ENCODE results near the gene CCNT1.
"Not testable (repeated sequence)": the region's sequence is repeated elsewhere in the genome, so short reads cannot be mapped to it uniquely, and the experiment has no call there.

The CCNT1 gene

GRCh38 chr12:48716493-48717251 is at the start of gene CCNT1:
Gene CCNT1 (minus strand): TSS chr12:48716707. CDS start chr12:48716675, 32 bp downstream.
- no peaks in the 10 kb centered on the region for H3K9me3 ChIP-seq (ENCODE audit: control insufficient read depth, low read length)
- H3K27me3 ChIP-seq (ENCODE audit: control insufficient read depth, insufficient read depth, low read length), result no peaks in the 10 kb centered on the region

GRCh38 chr12:48765753-48766162 is 49.3 kb upstream of the CCNT1 start:
- Histone ChIP-seq H3K4me1 (ENCODE audit: control insufficient read depth, insufficient read depth, low read length) (peaks cover 9% of the 10 kb centered on the region), H3K9ac (ENCODE audit: low read length) (no peak overlapping the region), H3K36me3 (ENCODE audit: control insufficient read depth, insufficient read depth, low read length) (no peaks in the 10 kb centered on the region), H3K9me3 (ENCODE audit: control insufficient read depth, low read length) (no peaks in the 10 kb centered on the region), H3K27me3 (ENCODE audit: control insufficient read depth, insufficient read depth, low read length) (no peaks in the 10 kb centered on the region), H3K4me3 (ENCODE audit: low read length) (no peak overlapping the region)

More at GRCh38 chr12:48716493-48717251, at the start of gene CCNT1:
- Histone ChIP-seq H3K9ac (ENCODE audit: low read length) (peak within 1 kb of the TSS; percentile 93), H3K4me1 (ENCODE audit: control insufficient read depth, insufficient read depth, low read length) (peaks cover 25% of the 10 kb centered on the region), H3K36me3 (ENCODE audit: control insufficient read depth, insufficient read depth, low read length) (no peaks in the 10 kb centered on the region), H3K4me3 (ENCODE audit: low read length) (peak within 1 kb of the TSS; percentile 56)

DNA sequence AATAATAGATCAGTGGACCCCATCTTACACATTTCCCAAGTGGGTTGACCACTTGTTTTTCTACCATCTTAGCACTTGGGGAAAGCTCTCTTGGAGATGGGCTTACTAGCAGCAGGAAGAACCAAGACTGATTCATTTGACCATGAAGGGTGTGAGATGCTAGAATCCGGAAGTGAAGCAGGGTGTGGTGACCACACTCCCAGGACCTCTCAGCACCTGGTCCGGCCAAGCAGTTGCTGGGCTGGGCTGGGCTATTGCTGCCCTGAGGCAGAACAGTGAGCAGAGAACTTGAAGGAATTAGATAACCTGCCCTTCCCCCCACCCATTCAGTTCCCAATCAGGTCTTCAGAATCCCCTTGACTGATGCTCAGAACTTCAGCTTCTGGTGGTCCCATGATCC is 48.0 kb upstream of the CCNT1 start:
- Histone ChIP-seq H3K36me3 (ENCODE audit: control insufficient read depth, insufficient read depth, low read length) (no peaks in the 10 kb centered on the region), H3K4me3 (ENCODE audit: low read length) (no peak overlapping the region), H3K9me3 (ENCODE audit: control insufficient read depth, low read length) (no peaks in the 10 kb centered on the region), H3K9ac (ENCODE audit: low read length) (no peak overlapping the region), H3K4me1 (ENCODE audit: control insufficient read depth, insufficient read depth, low read length) (peaks cover 9% of the 10 kb centered on the region), H3K27me3 (ENCODE audit: control insufficient read depth, insufficient read depth, low read length) (no peaks in the 10 kb centered on the region)

GRCh38 chr12:48758737-48759136 is 42.2 kb upstream of the CCNT1 start:
- H3K9ac ChIP-seq (ENCODE audit: low read length), result no peak overlapping the region
- H3K9me3 ChIP-seq (ENCODE audit: control insufficient read depth, low read length), result no peaks in the 10 kb centered on the region
- no peak overlapping the region for H3K4me3 ChIP-seq (ENCODE audit: low read length)
- no peaks in the 10 kb centered on the region for H3K27me3 ChIP-seq (ENCODE audit: control insufficient read depth, insufficient read depth, low read length)
- peaks cover 8% of the 10 kb centered on the region for H3K4me1 ChIP-seq (ENCODE audit: control insufficient read depth, insufficient read depth, low read length)
- H3K36me3 ChIP-seq (ENCODE audit: control insufficient read depth, insufficient read depth, low read length), result no peaks in the 10 kb centered on the region

DNA sequence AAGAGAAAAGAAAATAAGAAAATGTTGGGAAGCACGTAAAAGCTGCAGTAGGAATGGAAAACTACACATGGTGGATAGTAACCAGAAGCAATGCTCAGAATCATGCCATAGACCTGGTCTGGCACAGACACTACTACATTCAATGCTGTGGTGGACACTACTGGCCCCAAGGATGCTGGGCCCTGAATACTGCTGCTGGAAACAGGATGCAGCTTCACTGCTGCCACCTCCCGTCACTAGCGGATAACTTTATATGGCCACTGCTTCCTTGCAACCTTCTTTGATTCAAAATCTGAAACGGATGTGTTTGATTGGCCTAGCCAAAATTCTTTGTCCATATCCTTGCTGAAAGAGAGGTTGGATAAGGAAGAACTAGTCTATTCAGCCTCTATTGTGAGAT is 41.7 kb upstream of the CCNT1 start:
- no peak overlapping the region for H3K4me3 ChIP-seq (ENCODE audit: low read length)
- peaks cover 8% of the 10 kb centered on the region for H3K4me1 ChIP-seq (ENCODE audit: control insufficient read depth, insufficient read depth, low read length)
- H3K9ac ChIP-seq (ENCODE audit: low read length), result no peak overlapping the region
- H3K27me3 ChIP-seq (ENCODE audit: control insufficient read depth, insufficient read depth, low read length), result no peaks in the 10 kb centered on the region
- H3K9me3 ChIP-seq (ENCODE audit: control insufficient read depth, low read length), result no peaks in the 10 kb centered on the region
- H3K36me3 ChIP-seq (ENCODE audit: control insufficient read depth, insufficient read depth, low read length), result no peaks in the 10 kb centered on the region

GRCh38 chr12:48750769-48751356 is 34.4 kb upstream of the CCNT1 start:
- peaks cover 10% of the 10 kb centered on the region for H3K4me1 ChIP-seq (ENCODE audit: control insufficient read depth, insufficient read depth, low read length)

DNA sequence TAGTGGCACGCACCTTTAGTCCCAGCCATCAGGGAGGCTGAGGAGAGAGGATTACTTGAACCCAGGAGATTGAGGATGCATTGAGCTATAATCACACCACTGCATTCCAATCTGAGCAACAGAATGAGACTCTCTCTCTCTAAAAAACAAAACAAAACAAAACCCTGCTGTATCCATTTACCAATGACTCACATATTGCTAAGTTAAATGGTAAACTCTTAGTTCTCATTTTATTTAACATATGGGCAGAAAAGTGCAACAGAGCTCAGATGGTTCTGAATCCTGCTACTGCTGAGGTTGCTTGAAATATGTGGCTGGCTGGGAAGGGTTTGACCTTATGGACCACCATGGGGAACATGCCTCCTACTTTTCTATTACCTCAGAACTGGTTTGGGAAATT is 33.7 kb upstream of the CCNT1 start:
- no peaks in the 10 kb centered on the region for H3K27me3 ChIP-seq (ENCODE audit: control insufficient read depth, insufficient read depth, low read length)
- peaks cover 10% of the 10 kb centered on the region for H3K4me1 ChIP-seq (ENCODE audit: control insufficient read depth, insufficient read depth, low read length)
- no peak overlapping the region for H3K9ac ChIP-seq (ENCODE audit: low read length)
- H3K9me3 ChIP-seq (ENCODE audit: control insufficient read depth, low read length), result no peaks in the 10 kb centered on the region
- H3K4me3 ChIP-seq (ENCODE audit: low read length), result no peak overlapping the region
- no peaks in the 10 kb centered on the region for H3K36me3 ChIP-seq (ENCODE audit: control insufficient read depth, insufficient read depth, low read length)

More at GRCh38 chr12:48750769-48751356, 34.4 kb upstream of the CCNT1 start:
- Histone ChIP-seq H3K36me3 (ENCODE audit: control insufficient read depth, insufficient read depth, low read length) (no peaks in the 10 kb centered on the region), H3K9ac (ENCODE audit: low read length) (no peak overlapping the region), H3K9me3 (ENCODE audit: control insufficient read depth, low read length) (no peaks in the 10 kb centered on the region), H3K4me3 (ENCODE audit: low read length) (no peak overlapping the region), H3K27me3 (ENCODE audit: control insufficient read depth, insufficient read depth, low read length) (no peaks in the 10 kb centered on the region)

- no peaks in the 10 kb centered on the region for H3K9me3 ChIP-seq (ENCODE audit: control insufficient read depth, low read length)
- H3K9ac ChIP-seq (ENCODE audit: low read length), result no peak overlapping the region
- H3K4me1 ChIP-seq (ENCODE audit: control insufficient read depth, insufficient read depth, low read length), result no peaks in the 10 kb centered on the region
- H3K27me3 ChIP-seq (ENCODE audit: control insufficient read depth, insufficient read depth, low read length), result peaks cover 2% of the 10 kb centered on the region
- H3K36me3 ChIP-seq (ENCODE audit: control insufficient read depth, insufficient read depth, low read length), result no peaks in the 10 kb centered on the region
- no peak overlapping the region for H3K4me3 ChIP-seq (ENCODE audit: low read length)
Observed at GRCh38 chr12:48744251-48745008, 27.9 kb upstream of the CCNT1 start.

DNA sequence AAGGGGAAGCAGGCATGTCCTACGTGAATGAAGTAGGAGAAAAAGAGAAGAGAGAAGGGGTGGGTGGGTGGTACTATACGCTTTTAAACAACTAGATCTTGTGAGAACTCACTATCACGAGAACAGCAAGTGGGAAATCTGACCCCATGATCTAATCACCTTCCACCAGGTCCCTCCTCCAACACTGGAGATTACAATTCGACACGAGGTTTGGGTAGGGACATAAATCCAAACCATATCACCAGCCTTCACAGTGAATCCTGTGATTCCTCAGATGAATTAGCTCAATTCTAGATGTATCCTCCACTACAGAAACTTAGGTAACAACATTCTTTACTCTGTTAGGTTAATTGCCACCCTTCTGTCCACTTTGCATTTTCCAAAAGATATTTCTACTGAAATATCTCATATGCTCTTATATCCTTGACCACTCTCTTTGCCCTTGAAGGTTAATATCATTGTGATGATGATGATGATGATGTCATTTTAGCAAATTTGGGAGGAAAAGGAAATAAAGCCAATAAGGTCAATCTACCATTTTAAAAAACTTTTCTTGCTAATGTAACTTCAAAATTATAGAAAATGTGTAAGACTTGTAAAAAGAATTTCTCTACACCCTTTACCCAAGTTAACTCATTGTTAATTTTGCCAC is 23.2 kb upstream of the CCNT1 start:
- peaks cover 2% of the 10 kb centered on the region for H3K27me3 ChIP-seq (ENCODE audit: control insufficient read depth, insufficient read depth, low read length)
- H3K36me3 ChIP-seq (ENCODE audit: control insufficient read depth, insufficient read depth, low read length), result no peaks in the 10 kb centered on the region
- H3K9ac ChIP-seq (ENCODE audit: low read length), result no peak overlapping the region
- no peaks in the 10 kb centered on the region for H3K9me3 ChIP-seq (ENCODE audit: control insufficient read depth, low read length)
- no peaks in the 10 kb centered on the region for H3K4me1 ChIP-seq (ENCODE audit: control insufficient read depth, insufficient read depth, low read length)
- H3K4me3 ChIP-seq (ENCODE audit: low read length), result no peak overlapping the region

DNA sequence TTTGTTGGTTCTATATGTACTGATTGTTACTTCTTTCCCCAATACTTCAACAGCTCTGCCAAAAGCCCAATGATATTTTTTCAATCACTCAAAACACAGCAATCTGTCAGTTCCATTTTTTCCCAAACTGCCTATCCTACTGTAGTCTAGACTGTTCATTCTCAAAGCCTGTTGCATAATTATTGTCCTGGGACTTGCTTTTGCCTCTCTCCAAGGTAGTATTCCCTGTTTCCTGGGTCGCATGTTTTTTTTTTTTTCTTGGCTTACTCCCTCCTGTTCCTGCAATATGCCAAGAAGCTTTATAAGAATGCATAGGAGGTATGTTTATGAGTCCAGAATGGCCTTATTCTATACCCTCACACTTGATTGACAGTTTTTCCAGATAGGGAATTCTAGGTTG is 19.9 kb upstream of the CCNT1 start:
- H3K36me3 ChIP-seq (ENCODE audit: control insufficient read depth, insufficient read depth, low read length), result no peaks in the 10 kb centered on the region

GRCh38 chr12:48728807-48729206 is 12.3 kb upstream of the CCNT1 start:
- no peaks in the 10 kb centered on the region for H3K4me1 ChIP-seq (ENCODE audit: control insufficient read depth, insufficient read depth, low read length)
- no peak overlapping the region for H3K9ac ChIP-seq (ENCODE audit: low read length)
- H3K27me3 ChIP-seq (ENCODE audit: control insufficient read depth, insufficient read depth, low read length), result no peaks in the 10 kb centered on the region
- no peaks in the 10 kb centered on the region for H3K9me3 ChIP-seq (ENCODE audit: control insufficient read depth, low read length)
- H3K36me3 ChIP-seq (ENCODE audit: control insufficient read depth, insufficient read depth, low read length), result no peaks in the 10 kb centered on the region
- no peak overlapping the region for H3K4me3 ChIP-seq (ENCODE audit: low read length)

More for the DNA sequence above, 19.9 kb upstream of the CCNT1 start:
- H3K4me3 ChIP-seq (ENCODE audit: low read length), result no peak overlapping the region
- no peaks in the 10 kb centered on the region for H3K9me3 ChIP-seq (ENCODE audit: control insufficient read depth, low read length)
- no peaks in the 10 kb centered on the region for H3K4me1 ChIP-seq (ENCODE audit: control insufficient read depth, insufficient read depth, low read length)
- peaks cover 2% of the 10 kb centered on the region for H3K27me3 ChIP-seq (ENCODE audit: control insufficient read depth, insufficient read depth, low read length)
- no peak overlapping the region for H3K9ac ChIP-seq (ENCODE audit: low read length)

- H3K27me3 ChIP-seq (ENCODE audit: control insufficient read depth, insufficient read depth, low read length); H3K4me1 ChIP-seq (ENCODE audit: control insufficient read depth, insufficient read depth, low read length); H3K36me3 ChIP-seq (ENCODE audit: control insufficient read depth, insufficient read depth, low read length); H3K9ac ChIP-seq (ENCODE audit: low read length); H3K9me3 ChIP-seq (ENCODE audit: control insufficient read depth, low read length); H3K4me3 ChIP-seq (ENCODE audit: low read length): not testable (repeated sequence)
Observed at GRCh38 chr12:48720737-48721136, 4.2 kb upstream of the CCNT1 start.
